GM19468 (cell line): ENCODE results near the gene ABI3BP.

Source experiments
- ATAC-seq: cut with Tn5 transposase; IDR thresholded peaks from one replicate; pipeline ENCODE4 v1.9.1; 2021; ENCODE audit warnings: mild to moderate bottlenecking, moderate library complexity, moderate number of reproducible peaks; ENCODE audit not compliant: unreplicated experiment; ENCODE audit errors: extremely low read depth

The ABI3BP gene

GRCh38 chr3:100844063-100844936, 148.9 kb downstream of the ABI3BP start:
- ATAC-seq, result no peak

DNA sequence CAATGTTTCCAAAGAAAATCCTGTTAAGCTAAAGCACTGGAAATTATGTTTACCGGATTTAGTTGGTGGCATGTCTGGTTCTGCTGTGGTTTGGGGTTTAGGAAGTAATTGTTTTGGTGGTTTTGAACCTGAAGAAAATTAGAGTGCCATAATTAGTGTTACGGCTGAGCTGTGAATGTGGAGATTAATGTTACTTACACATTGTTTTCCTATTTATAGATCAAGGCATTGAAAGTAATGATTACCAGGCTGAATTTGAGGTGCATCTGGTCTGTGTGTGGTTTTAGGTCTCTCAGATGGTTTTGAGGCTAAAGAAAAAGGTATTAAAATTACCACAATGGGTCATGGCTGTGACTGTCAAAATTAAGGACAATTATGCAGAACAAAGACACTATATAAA, 155.1 kb downstream of the ABI3BP start:
- no peak for ATAC-seq

DNA sequence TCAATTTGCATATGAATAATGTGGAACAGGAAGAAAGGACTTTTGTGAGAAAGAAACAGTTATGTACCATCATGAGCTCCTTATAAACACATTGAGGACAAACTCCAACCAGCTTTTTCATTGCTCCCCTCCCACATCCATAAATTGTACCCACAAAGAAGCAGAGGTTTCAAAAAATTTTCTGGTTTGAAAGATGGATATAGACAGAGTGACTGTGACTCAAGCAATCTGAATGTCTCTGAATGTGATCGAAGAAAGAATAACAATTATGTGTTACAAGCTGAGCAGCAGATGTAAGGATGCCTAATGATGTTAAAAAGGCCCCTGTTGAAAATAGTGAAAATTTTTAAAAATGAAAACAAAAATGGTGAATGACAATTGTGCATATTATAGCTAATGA, 156.6 kb downstream of the ABI3BP start:
- ATAC-seq, result no peak

GRCh38 chr3:100834332-100834731, 158.9 kb downstream of the ABI3BP start:
- ATAC-seq, result no peak

DNA sequence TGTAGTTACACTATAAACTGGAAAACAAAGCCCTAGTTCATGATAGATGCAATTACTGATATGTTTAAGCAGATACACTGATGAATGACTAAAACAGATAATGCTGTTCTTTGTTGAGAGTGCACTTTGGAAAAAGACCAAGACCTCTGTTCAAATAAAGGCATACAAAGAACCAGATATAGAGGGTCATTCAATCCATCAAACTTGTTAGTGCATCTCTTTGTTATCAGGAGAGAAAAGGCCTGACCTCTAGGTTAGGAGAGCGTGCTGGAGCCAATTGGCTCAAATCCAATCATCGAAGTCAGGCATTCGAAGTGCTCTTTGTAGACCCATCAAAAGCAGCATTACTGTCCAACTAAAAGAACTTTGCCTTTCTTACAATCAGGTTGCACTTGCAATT, 159.7 kb downstream of the ABI3BP start:
- ATAC-seq, result no peak

DNA sequence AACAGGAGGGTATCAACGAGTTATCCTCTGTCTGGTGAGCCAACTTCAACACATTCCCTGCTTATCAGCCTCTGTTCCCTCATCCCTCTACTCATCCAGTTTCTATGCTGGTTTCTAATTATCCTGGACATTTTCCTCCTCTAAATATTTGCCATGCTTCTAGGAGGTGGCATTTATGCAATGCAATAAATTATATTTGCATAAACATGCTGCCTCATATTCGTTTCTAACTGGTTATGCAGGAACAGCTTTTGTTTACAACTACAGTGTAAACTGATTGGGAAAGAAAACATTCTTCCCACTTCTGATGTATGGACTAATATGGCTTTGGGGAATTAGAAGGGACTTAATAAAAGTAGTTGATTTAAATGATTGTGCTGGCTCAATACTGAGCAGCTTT, 161.6 kb downstream of the ABI3BP start:
- no peak for ATAC-seq

- ATAC-seq, result no peak
Observed at GRCh38 chr3:100830931-100831330, 162.3 kb downstream of the ABI3BP start.

DNA sequence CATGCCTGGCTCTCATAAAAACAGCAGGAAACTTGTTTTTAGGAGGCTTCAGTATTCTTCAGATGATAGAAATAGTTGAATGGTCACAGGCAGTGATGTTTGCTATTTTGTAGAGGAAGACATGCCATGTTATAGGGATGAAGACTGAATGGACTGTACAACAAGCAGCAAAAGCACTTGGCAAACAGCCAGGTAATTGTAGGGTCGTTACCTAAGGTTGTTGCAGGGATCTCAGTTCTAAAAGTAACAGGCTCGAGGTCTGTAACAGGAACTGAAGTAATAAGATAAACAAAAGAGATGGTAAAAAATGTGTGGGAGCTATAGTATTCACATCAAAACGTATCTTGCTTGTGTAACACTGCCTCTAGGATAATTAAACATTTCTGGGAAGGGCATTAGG, 167.6 kb downstream of the ABI3BP start:
- no peak for ATAC-seq

- ATAC-seq, result no peak
Observed at GRCh38 chr3:100815583-100815982, 177.6 kb downstream of the ABI3BP start.

DNA sequence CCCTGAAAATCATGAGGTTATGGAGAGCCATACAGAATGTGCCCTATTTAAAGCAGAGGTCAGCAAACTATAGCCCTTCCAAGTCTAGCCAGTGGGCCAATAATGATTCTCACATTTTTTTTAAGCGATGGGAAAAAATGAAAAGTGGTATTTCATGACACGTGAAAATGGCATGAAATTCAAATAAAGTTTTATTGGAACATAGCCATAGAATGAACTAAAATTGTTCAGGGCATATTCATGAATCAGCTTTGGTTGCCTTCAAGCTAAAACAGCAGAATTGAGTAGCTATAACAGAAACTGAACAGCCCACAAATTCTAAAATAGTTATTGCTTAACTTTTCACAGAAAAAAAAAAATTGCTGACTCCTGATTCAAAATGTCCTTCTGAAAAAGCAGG, 179.4 kb downstream of the ABI3BP start:
- ATAC-seq, result no peak

DNA sequence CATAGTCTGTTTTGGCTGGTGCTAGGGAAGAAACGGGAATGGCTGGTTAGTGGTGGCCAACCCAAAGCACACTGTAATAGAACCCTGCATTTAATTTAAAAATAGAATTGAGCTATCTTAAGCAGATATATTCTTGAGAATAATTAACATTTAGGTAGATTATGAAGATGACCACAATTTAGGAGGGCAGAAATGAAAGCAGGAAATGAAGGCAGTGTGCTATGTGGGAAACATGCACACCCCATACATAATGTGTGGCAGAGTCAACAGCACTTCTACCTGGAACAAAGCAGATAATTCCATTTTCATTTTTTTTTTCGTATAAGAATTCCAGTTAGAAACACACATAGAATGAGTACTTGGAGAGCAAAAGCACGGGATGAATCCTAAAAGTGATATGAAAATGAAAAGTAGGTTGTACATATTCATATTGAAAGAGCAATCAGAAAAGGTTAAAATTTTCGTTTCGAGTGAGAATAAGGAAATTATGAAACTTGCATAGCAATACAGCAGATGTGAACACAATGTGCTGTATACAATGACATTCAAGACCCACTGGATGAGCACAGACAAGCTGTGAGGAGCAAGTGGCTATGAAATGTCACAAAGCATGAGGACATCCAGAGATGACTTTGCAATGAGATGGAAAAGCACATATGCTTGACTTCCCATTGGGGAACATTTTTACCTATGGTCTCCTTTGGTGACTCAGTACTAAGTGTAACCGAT, 181.3 kb downstream of the ABI3BP start:
- no peak for ATAC-seq

DNA sequence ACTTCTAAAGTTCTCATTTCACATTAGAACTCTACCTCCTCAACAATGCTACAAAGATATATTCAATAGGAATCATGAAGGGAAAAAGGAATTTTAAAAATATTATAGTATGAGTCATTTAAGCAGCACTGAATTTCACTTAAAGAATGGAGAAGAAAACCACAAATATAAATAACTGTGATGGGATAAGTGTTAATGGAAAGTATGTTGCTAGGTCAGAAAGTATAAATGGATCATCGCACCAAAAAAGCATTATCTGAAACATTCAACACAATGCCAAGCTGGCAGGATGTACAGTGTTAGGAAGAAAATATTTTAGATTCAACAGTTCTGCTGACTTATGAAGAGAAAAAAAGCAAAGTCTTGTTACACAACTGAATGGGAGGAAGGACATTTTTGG, 182.6 kb downstream of the ABI3BP start:
- no peak for ATAC-seq

- no peak for ATAC-seq
Observed at GRCh38 chr3:100804631-100805030, 188.6 kb downstream of the ABI3BP start.

DNA sequence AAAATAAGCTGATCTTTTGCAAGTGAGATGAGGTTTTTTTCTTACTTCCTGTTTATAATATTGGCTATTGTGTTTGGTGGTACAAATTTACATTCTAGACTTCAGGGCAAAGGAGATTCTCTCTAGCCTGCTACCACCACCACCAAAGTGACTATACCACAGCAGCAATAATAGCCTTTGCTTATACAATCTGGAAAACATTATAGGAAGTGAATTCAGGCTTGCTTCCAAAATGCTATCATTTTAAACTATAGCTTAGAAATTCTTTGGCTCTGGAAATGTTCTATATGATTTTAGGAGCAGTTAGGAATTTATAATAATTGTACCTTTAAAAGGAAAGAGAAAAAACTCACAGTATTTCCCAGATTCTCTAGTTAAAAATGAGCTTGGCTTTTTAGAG, 189.5 kb downstream of the ABI3BP start:
- ATAC-seq, result no peak

GRCh38 chr3:100802126-100802525, 191.1 kb downstream of the ABI3BP start:
- no peak for ATAC-seq

GRCh38 chr3:100798012-100798411, 195.2 kb downstream of the ABI3BP start:
- ATAC-seq, result no peak

DNA sequence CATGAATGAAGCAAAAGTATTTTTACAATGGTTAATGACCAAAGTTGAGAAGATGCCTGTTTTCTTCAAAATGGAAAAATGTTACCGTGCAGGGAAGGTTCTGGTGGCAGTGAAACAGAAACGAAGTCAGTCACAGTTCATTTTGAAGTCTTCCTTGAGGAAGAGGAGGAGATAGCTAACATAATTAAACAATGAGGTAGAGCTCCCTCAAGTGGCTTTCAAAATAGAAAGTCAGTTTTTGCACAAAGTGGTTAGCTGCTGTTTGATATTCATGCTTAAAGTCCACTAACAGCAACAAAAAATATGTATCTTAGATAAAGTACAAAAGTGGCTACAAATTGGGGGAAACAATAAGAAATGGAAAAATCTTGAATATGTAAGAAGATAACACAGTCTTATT, 196.7 kb downstream of the ABI3BP start:
- ATAC-seq, result peak; percentile 32

DNA sequence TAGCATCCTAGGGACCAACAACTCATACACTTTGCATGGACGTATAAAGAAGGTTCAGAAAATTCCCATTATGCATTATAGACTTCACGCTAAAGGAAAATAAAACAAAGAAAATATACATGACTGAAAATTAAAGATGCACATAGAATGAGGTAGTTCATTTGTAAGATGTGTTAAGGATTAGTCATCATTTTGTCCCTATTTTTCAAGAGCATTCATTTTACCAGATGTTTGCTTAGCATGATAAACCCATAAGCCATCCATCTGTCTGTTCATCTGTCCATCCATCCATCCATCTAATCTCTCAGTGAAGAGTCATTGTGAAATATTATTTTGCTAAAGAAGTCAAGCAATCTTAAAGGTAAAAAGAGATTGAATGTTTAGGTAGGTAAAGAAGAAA, 203.6 kb downstream of the ABI3BP start:
- no peak for ATAC-seq

DNA sequence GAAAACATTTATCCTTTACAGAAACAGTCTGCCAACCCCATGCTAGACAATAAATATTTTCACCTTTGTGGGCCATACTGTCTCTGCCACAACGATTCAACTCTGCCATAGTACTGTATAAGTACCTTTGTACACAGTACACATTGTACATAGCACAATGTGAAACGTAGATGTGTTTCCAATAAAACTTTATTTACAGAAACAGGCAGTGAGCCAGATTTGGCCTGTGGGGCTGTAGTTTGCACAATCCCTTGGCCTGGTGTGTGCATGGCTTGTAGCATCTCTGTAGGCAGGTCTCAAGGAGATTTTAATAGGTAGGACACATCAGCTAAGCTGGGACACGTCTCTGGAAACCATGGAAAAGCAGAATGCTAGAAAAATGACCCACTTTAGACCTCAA, 209.6 kb downstream of the ABI3BP start:
- no peak for ATAC-seq

GRCh38 chr3:100782906-100783305, 210.3 kb downstream of the ABI3BP start:
- ATAC-seq, result no peak

DNA sequence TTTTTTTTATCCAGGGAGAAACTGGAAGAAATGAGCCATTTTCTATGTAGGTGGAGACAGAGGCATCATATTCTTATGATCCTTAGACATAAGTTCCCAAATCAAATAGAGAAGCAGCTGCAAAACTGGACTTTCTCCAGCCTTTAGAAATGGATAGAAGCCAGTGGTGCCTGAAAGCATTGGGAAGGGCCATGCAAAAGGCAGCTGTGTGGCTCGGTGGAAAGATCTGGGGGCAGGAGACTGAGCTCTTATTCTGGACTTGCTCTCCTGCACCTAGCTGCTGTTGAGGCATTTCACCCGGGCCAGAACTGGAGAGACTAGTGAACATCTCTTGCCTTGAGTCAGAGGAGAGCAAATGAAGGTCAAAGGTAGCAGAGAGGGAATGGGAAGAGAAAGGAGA, 210.9 kb downstream of the ABI3BP start:
- ATAC-seq, result no peak

DNA sequence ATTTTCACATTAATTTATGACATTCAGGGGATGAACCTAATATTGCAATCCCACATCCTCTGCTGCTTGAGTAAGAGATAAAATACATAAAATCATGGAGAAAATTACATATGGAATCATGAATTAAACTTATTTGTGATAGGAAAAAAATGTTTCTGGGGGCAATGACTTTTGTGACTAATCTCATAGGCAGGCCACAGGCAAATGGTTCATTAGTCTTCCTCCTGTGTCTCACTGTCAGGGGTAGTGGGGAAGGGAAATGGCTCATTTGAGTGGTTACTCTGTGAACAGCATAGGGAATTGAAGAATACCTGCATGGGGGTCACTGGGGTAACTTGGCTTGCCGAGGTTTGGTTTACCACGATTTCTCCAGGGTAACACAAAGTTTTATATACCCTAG, 211.9 kb downstream of the ABI3BP start:
- ATAC-seq, result no peak
